ENCODE data around the gene IQGAP1. TPM values are rescaled to one million over a fixed set of nuclear protein-coding genes. Genes with fewer than 3 reads are reported as not detected.

The IQGAP1 gene
- total and polyA plus RNA-seq, 2 of the 13 experiments (the other 11 are each of a cell fraction or from before 2014, with no cell fraction given) = 29.5 to 37.9 TPM

DNA sequence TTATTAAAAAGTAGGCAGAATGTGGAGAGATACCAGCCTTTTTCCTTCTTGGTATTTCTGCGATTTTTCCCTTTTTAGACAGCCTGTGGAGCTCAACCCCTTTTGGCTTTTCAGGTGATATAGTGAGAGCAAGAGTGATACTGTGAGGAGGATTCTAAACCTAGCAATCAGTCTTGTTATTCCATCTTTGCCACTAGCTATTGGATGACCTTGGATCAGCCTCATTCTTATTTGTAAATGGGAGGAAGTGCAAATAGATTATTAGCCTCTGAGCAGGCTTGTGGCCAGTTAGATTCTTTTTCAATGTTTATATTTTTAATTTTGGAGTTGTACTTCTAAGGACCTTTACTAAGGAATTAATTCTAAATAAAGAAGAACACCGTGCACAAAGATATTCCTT is 34.0 kb downstream of the IQGAP1 start (continued):
- TF ChIP-seq MTF2 (CRISPR knock-in tag; IDR thresholded peaks at IDR 0.05; ENCODE audit: borderline replicate concordance) = no peak

DNA sequence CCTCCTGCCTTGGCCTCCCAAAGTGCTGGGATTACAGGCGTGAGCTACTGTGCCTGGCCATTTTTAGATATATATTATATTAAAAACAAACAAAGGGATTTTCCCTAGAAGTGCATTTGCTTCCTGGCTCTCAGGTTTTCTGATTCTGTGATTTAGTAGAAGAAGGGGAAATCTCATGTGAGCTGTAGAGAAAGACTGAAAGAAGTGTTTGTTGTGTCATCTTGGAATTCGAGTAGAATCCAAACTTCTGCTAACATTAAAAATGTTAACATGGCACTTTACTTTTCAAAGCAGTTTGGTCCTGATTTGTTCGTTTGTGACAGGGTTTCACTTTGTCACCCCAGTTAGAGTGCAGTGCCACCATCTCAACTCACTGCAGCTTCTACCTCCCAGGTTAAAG is 34.9 kb downstream of the IQGAP1 start:
- CTCF ChIA-PET (ENCODE audit: low intra/inter-chr PET ratio, low total read pairs) = no interaction called here
- POLR2A ChIA-PET = no interaction called here
- peaks cover 57% of the 10 kb centered on the region for H3K4me1 ChIP-seq (ENCODE audit: insufficient read depth, low read length)
- no peak overlapping the region for H3K4me2 ChIP-seq (ENCODE audit: low read depth, low read length)
- in situ Hi-C loops (cut with HindIII; ENCODE audit: extremely low pct_ligation_motif_present, low pct_unique_long_range_greater_than_20kb) (no loop called here), intact Hi-C loops (cut with micrococcal nuclease; ENCODE audit: unreplicated experiment) (no loop called here)
- no peak overlapping the region for H3K4me3 ChIP-seq (replicated peaks in 1 of 3; ENCODE audit: insufficient read depth in 1 of 3, low read depth in 2 of 3, low read length in 3 of 3)
- H3K9me3 ChIP-seq (ENCODE audit: low read length) = no peaks in the 10 kb centered on the region
- peaks cover 2% of the 10 kb centered on the region for H3K79me2 ChIP-seq (ENCODE audit: insufficient read depth, low read length)
- no peak overlapping the region for H3K9ac ChIP-seq (ENCODE audit: insufficient read depth, low read depth, low read length)
- no peak for ATAC-seq
- TF ChIP-seq ZNF280B (CRISPR knock-in tag; IDR thresholded peaks at IDR 0.05; ENCODE audit: borderline replicate concordance) = no peak
- TF ChIP-seq TCF7 (IDR thresholded peaks at IDR 0.05; ENCODE audit: low read depth) = no peak
- no peak for TF ChIP-seq ZNF878 (CRISPR knock-in tag; IDR thresholded peaks at IDR 0.05)
- no peak for TF ChIP-seq GTF2F1 (IDR thresholded peaks at IDR 0.05; ENCODE audit: low read length)
- TF ChIP-seq ZNF335 (CRISPR knock-in tag; IDR thresholded peaks at IDR 0.05) = no peak
- no peak for TF ChIP-seq ZMYM4 (CRISPR knock-in tag; IDR thresholded peaks at IDR 0.05)
- no peak for TF ChIP-seq MBD4 (IDR thresholded peaks at IDR 0.05; ENCODE audit: borderline replicate concordance, low read length)
- TF ChIP-seq, protein P1, sequence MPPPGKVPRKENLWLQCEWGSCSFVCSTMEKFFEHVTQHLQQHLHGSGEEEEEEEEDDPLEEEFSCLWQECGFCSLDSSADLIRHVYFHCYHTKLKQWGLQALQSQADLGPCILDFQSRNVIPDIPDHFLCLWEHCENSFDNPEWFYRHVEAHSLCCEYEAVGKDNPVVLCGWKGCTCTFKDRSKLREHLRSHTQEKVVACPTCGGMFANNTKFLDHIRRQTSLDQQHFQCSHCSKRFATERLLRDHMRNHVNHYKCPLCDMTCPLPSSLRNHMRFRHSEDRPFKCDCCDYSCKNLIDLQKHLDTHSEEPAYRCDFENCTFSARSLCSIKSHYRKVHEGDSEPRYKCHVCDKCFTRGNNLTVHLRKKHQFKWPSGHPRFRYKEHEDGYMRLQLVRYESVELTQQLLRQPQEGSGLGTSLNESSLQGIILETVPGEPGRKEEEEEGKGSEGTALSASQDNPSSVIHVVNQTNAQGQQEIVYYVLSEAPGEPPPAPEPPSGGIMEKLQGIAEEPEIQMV (CRISPR knock-in tag; IDR thresholded peaks at IDR 0.05; ENCODE audit: low read depth) = no peak
- no peak for TF ChIP-seq ZNF180 (CRISPR knock-in tag; IDR thresholded peaks at IDR 0.05; ENCODE audit: borderline replicate concordance, low read depth)
- TF ChIP-seq, protein P2, sequence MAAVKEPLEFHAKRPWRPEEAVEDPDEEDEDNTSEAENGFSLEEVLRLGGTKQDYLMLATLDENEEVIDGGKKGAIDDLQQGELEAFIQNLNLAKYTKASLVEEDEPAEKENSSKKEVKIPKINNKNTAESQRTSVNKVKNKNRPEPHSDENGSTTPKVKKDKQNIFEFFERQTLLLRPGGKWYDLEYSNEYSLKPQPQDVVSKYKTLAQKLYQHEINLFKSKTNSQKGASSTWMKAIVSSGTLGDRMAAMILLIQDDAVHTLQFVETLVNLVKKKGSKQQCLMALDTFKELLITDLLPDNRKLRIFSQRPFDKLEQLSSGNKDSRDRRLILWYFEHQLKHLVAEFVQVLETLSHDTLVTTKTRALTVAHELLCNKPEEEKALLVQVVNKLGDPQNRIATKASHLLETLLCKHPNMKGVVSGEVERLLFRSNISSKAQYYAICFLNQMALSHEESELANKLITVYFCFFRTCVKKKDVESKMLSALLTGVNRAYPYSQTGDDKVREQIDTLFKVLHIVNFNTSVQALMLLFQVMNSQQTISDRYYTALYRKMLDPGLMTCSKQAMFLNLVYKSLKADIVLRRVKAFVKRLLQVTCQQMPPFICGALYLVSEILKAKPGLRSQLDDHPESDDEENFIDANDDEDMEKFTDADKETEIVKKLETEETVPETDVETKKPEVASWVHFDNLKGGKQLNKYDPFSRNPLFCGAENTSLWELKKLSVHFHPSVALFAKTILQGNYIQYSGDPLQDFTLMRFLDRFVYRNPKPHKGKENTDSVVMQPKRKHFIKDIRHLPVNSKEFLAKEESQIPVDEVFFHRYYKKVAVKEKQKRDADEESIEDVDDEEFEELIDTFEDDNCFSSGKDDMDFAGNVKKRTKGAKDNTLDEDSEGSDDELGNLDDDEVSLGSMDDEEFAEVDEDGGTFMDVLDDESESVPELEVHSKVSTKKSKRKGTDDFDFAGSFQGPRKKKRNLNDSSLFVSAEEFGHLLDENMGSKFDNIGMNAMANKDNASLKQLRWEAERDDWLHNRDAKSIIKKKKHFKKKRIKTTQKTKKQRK (IDR thresholded peaks at IDR 0.05; ENCODE audit: low read length) = no peak
- TF ChIP-seq NR3C1 (CRISPR knock-in tag; IDR thresholded peaks at IDR 0.05) = no peak
- no peak for TF ChIP-seq HDAC1 (CRISPR knock-in tag; IDR thresholded peaks at IDR 0.05)
- no peak for TF ChIP-seq ZNF772 (CRISPR knock-in tag; IDR thresholded peaks at IDR 0.05)
- no peak for DNase-seq (ENCODE audit: low spot score)
- no peaks in the 10 kb centered on the region for H3K36me3 ChIP-seq (replicated peaks in 1 of 2; ENCODE audit: control insufficient read depth in 1 of 2, insufficient read depth in 2 of 2, low read length in 2 of 2)
- FAIRE-seq = no peak
- WGBS (ENCODE audit: low lambda C conversion rate) = 85% methylated on average over 3 of the region's 3 CpGs
- BruUV-seq (replicated peaks) = no TSS peak
- H3K27ac ChIP-seq (ENCODE audit: extremely low read length, insufficient read depth, low read length) = no peak overlapping the region
- H2AFZ ChIP-seq (ENCODE audit: low read length) = no peak overlapping the region
- no peaks in the 10 kb centered on the region for H4K20me1 ChIP-seq (ENCODE audit: insufficient read depth, low read length)
- no peaks in the 10 kb centered on the region for H3K27me3 ChIP-seq (ENCODE audit: control insufficient read depth in 1 of 2, insufficient read depth in 2 of 2, low read length in 2 of 2)

Data from HepG2 (cell line).